ENCODE results near the gene PSMG4. TPM values are rescaled to one million over a fixed set of nuclear protein-coding genes. Genes with fewer than 3 reads are reported as not detected.

PSMG4 gene
- polyA plus RNA-seq, 2 of the 4 experiments (the other 2 are of a cell fraction), result 15.0 to 21.9 TPM

DNA sequence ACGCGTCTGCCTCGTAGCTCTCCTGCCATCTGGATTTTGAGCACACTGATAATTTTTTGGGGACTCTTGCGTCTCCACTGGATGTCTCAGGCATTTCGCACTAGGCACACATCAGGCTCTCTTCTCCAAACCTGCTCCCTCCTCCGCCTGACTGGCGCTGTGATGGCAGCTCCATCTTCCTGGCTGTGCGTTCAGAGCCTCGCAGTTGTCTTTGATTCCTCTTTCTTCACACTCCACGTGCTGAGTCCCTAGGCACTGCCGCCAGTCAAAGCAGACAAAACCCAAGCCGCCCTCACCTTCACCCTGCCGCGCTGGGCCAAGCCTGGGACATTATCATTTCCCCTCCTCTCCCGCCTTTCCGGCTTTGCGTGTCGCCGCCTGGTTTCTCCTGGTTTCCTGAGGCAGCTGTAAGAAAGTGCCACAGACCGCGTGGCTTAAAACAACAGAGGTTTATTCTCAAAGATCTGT is 778 bp downstream of the PSMG4 start:
- ATAC-seq (peak; percentile 72 to 75), DNase-seq (ENCODE audit: low read depth in 1 of 2, low spot score in 1 of 2) (peak; percentile 25 to 40), FAIRE-seq (no peak)
- CTCF ChIA-PET, result interaction anchor here (0.7 to 1.8 kb wide), 4 partner anchors 20 to 134 kb away, joined by 3 to 5 read pairs (median 4); partner anchors contain the start of gene TUBB2A
- Histone ChIP-seq H3K27ac (peak overlapping the region; percentile 91 to 99), H3K4me2 (peak overlapping the region; percentile 88), H3K4me3 (peak overlapping the region; percentile 92), H3K4me1 (peaks cover 11% of the 10 kb centered on the region), H3K9me3 (no peaks in the 10 kb centered on the region)
- TF ChIP-seq POLR2AphosphoS2 (conservative IDR thresholded peaks at IDR 0.05; ENCODE audit: low read length) (no peak), FOSB (CRISPR knock-in tag; IDR thresholded peaks at IDR 0.05) (no peak), NFE2L2 (conservative IDR thresholded peaks at IDR 0.05; ENCODE audit: low read length) (no peak)
- TF ChIP-seq, protein P1, sequence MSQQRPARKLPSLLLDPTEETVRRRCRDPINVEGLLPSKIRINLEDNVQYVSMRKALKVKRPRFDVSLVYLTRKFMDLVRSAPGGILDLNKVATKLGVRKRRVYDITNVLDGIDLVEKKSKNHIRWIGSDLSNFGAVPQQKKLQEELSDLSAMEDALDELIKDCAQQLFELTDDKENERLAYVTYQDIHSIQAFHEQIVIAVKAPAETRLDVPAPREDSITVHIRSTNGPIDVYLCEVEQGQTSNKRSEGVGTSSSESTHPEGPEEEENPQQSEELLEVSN (IDR thresholded peaks at IDR 0.05; ENCODE audit: borderline replicate concordance, low read depth), result no peak; the same call in 1 of the 2 replicates
- 2% methylated on average over 17 of the region's 21 CpGs for whole genome bisulfite sequencing (ENCODE audit: missing lambda C conversion rate)
- POLR2A ChIA-PET, result interaction anchor here (2.5 kb wide), 1 partner anchor 12 kb away, joined by 10 read pairs; no protein-coding TSS in a partner anchor

DNA sequence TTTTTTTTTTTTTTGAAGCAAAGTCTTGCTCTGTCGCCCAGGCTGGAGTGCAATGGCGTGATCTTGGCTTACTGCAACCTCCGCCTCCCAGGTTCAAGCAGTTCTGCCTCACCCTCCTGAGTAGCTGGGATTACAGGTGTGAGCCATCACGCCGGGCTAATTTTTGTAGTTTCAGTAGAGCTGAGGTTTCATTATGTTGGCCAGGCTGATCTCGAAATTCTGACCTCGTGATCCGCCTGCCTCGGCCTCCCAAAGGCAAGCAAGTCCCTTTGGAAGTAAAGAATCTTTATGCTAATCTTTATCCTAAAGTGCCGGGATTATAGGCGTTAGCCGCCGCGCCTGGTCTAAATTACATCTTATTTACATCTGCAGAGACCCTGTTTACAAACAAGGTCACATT is 1.5 kb downstream of the PSMG4 start:
- H3K4me1 ChIP-seq, result peaks cover 11% of the 10 kb centered on the region
- no peak for FAIRE-seq
- no peak for DNase-seq (ENCODE audit: low read depth in 1 of 2, low spot score in 1 of 2)
- no peak overlapping the region; the same call in 1 of the 3 replicates for H3K4me3 ChIP-seq
- ChIA-PET CTCF (interaction anchor here (1.4 to 1.8 kb wide), 2 partner anchors 20 to 134 kb away, joined by 3 to 5 read pairs; no protein-coding TSS in a partner anchor), POLR2A (interaction anchor here (2.5 kb wide), 1 partner anchor 12 kb away, joined by 10 read pairs; no protein-coding TSS in a partner anchor)
- ATAC-seq, result no peak
- no peak overlapping the region for H3K27ac ChIP-seq
- no peak for TF ChIP-seq HOXA7 (CRISPR knock-in tag; IDR thresholded peaks at IDR 0.05)
- TF ChIP-seq MYC (IDR thresholded peaks at IDR 0.05; ENCODE audit: borderline replicate concordance, low read length), result no peak
- no peak for TF ChIP-seq POLR2A (IDR thresholded peaks at IDR 0.05; ENCODE audit: low read length)
- no peak for TF ChIP-seq EHF (CRISPR knock-in tag; IDR thresholded peaks at IDR 0.05)
- TF ChIP-seq CBX2 (IDR thresholded peaks at IDR 0.05; ENCODE audit: borderline replicate concordance, low read depth), result no peak
- no peak for TF ChIP-seq CBX8 (IDR thresholded peaks at IDR 0.05)
- no peak for TF ChIP-seq HOXB5 (CRISPR knock-in tag; IDR thresholded peaks at IDR 0.05)
- no peak for TF ChIP-seq KDM1A (IDR thresholded peaks at IDR 0.05; ENCODE audit: low read depth)
- TF ChIP-seq EHMT2 (IDR thresholded peaks at IDR 0.05; ENCODE audit: low read depth), result no peak
- no peak for TF ChIP-seq RFX5 (IDR thresholded peaks at IDR 0.05)
- TF ChIP-seq, protein P1 (IDR thresholded peaks at IDR 0.05; ENCODE audit: borderline replicate concordance, low read depth), result no peak
- WGBS (ENCODE audit: missing lambda C conversion rate), result 91% methylated on average over 12 of the region's 14 CpGs
- no peaks in the 10 kb centered on the region for H3K9me3 ChIP-seq
- H3K4me2 ChIP-seq, result peak overlapping the region; percentile 88

DNA sequence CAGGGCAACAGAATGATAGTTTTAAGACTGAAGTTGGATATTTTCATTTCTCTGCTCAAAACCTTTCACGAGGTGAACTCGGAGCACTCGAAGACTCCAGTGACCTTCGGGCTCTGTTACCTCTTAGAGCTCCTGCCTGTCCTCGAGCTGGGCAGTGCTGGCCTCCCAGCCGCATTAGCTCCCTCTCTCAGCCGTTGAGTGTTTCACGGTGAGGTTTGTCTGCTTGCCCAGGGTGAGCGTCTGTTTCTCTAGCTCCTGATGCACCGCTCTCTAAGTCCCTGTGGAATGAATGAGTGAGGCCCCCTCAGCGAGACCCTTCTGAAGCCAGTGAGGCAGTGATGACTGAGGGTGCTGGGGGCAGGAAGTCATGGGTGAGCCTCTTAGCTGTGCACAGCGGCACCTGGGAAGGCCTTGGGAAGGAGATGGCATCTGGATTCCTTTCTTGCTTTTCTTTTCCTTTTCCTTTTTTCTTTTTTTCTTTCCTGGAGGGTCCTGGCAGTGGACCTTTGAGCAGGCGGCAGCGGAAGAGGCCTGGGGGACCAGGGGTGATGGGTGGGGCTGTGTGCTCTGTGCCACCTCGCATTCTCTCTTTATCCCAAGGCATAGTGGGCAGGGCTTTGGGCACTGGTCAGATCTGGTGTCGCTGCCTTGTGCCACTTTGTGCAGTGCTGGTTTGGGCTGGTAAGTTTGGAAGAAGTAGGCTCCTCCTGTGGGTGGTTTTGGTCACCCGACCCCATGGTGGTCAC is 2.2 kb downstream of the PSMG4 start:
- ChIA-PET CTCF (interaction anchor here (1.4 to 2.6 kb wide), 2 partner anchors 9 to 19 kb away, joined by 3 to 10 read pairs; no protein-coding TSS in a partner anchor), POLR2A (interaction anchor here (2.5 kb wide), 1 partner anchor 11 kb away, joined by 10 read pairs; no protein-coding TSS in a partner anchor)
- H3K27ac ChIP-seq, result no peak overlapping the region
- ATAC-seq (no peak), FAIRE-seq (no peak), DNase-seq (ENCODE audit: low read depth in 1 of 2, low spot score in 1 of 2) (no peak)
- peaks cover 11% of the 10 kb centered on the region for H3K4me1 ChIP-seq
- H3K4me3 ChIP-seq, result no peak overlapping the region
- TF ChIP-seq, protein P2, sequence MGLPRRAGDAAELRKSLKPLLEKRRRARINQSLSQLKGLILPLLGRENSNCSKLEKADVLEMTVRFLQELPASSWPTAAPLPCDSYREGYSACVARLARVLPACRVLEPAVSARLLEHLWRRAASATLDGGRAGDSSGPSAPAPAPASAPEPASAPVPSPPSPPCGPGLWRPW (IDR thresholded peaks at IDR 0.05), result no peak
- TF ChIP-seq CHD2 (IDR thresholded peaks at IDR 0.05; ENCODE audit: low read length, partially characterized antibody) (no peak), HOXA7 (CRISPR knock-in tag; IDR thresholded peaks at IDR 0.05) (no peak), POLR2A (IDR thresholded peaks at IDR 0.05; ENCODE audit: low read length) (no peak), MAZ (IDR thresholded peaks at IDR 0.05; ENCODE audit: borderline replicate concordance, low read depth, low read length) (no peak), RARB (CRISPR knock-in tag; IDR thresholded peaks at IDR 0.05) (no peak), KDM5A (IDR thresholded peaks at IDR 0.05) (no peak)
- TF ChIP-seq, protein P3, sequence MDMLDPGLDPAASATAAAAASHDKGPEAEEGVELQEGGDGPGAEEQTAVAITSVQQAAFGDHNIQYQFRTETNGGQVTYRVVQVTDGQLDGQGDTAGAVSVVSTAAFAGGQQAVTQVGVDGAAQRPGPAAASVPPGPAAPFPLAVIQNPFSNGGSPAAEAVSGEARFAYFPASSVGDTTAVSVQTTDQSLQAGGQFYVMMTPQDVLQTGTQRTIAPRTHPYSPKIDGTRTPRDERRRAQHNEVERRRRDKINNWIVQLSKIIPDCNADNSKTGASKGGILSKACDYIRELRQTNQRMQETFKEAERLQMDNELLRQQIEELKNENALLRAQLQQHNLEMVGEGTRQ (IDR thresholded peaks at IDR 0.05), result no peak
- TF ChIP-seq, protein P4, sequence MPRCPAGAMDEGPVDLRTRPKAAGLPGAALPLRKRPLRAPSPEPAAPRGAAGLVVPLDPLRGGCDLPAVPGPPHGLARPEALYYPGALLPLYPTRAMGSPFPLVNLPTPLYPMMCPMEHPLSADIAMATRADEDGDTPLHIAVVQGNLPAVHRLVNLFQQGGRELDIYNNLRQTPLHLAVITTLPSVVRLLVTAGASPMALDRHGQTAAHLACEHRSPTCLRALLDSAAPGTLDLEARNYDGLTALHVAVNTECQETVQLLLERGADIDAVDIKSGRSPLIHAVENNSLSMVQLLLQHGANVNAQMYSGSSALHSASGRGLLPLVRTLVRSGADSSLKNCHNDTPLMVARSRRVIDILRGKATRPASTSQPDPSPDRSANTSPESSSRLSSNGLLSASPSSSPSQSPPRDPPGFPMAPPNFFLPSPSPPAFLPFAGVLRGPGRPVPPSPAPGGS (IDR thresholded peaks at IDR 0.05), result no peak
- TF ChIP-seq, protein P5, sequence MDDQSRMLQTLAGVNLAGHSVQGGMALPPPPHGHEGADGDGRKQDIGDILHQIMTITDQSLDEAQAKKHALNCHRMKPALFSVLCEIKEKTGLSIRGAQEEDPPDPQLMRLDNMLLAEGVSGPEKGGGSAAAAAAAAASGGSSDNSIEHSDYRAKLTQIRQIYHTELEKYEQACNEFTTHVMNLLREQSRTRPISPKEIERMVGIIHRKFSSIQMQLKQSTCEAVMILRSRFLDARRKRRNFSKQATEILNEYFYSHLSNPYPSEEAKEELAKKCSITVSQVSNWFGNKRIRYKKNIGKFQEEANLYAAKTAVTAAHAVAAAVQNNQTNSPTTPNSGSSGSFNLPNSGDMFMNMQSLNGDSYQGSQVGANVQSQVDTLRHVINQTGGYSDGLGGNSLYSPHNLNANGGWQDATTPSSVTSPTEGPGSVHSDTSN (IDR thresholded peaks at IDR 0.05), result no peak
- TF ChIP-seq, protein P6, sequence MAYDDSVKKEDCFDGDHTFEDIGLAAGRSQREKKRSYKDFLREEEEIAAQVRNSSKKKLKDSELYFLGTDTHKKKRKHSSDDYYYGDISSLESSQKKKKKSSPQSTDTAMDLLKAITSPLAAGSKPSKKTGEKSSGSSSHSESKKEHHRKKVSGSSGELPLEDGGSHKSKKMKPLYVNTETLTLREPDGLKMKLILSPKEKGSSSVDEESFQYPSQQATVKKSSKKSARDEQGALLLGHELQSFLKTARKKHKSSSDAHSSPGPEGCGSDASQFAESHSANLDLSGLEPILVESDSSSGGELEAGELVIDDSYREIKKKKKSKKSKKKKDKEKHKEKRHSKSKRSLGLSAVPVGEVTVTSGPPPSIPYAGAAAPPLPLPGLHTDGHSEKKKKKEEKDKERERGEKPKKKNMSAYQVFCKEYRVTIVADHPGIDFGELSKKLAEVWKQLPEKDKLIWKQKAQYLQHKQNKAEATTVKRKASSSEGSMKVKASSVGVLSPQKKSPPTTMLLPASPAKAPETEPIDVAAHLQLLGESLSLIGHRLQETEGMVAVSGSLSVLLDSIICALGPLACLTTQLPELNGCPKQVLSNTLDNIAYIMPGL (CRISPR knock-in tag; IDR thresholded peaks at IDR 0.05; ENCODE audit: borderline replicate concordance), result no peak
- WGBS (ENCODE audit: missing lambda C conversion rate), result 85% methylated on average over 17 of the region's 17 CpGs
- no peaks in the 10 kb centered on the region for H3K9me3 ChIP-seq
- H3K4me2 ChIP-seq, result peak overlapping the region; percentile 88

Data from A549 (cell line).